ENCODE results near the gene SHE.

DNA sequence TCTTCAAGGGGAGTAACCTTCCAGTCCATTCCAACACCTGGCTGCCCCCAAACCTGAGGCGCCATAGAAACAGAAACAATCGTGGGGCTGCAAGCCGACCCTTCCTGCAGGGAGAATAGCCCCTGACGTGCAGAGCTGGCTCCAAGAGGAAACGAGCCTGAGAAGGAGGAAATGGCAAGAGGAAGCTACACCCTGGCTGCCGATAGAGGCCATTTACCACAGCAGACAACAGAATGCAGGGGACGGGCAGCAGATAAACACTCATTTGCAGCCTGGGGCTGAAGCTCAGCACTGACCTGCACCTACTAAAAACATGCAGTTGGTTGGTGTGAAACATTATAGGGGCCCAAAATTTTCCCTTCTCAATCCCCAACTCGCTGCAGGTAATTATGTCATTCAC, 8.9 kb downstream of the SHE start:
- TF ChIP-seq POLR2A (IDR thresholded peaks at IDR 0.05; ENCODE audit: low read length) (no peak), GATA1 (IDR thresholded peaks at IDR 0.05; ENCODE audit: low read depth, low read length) (no peak)
